H54 (cell line): ENCODE data around the gene LRFN3.
A peak's percentile ranks its signal among the peaks of the same experiment; 100 is the strongest.

ENCODE experiments used
- DNase-seq: peaks from one replicate; pipeline ENCODE4 v3.0.0; 2011; ENCODE audit warnings: low spot score, mixed read lengths; ENCODE audit not compliant: insufficient read length
- FAIRE-seq: peaks from 3 replicates; lab custom pipeline; 2011; peaks lifted over from hg19 to GRCh38; lab: Jason Lieb, UNC
- POLR2A ChIP-seq: IDR thresholded peaks from 2 replicates; pipeline ENCODE4 v1.6.1; 2011; ENCODE audit warnings: low read depth, mild to moderate bottlenecking, low read length

The LRFN3 gene

DNA sequence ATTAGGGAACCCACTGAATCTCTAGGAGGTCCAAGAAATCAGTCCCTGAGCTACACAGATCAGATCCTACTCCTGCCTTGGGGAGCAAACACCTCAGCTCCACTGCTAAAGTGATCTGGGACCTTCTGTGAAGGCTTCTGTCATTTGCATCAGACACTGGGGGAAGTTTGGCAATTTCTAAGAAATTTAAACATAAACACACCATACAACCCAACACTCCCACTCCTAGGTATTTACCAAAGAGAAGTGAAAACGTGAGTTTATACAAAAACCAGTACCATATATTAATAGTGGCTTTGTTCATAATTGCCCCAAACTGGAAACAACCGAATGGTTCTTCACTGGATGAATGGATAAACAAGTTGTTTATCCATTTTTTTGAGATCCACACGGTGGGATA lies 20.7 kb upstream of the LRFN3 start:
- DNase-seq, result no peak

DNA sequence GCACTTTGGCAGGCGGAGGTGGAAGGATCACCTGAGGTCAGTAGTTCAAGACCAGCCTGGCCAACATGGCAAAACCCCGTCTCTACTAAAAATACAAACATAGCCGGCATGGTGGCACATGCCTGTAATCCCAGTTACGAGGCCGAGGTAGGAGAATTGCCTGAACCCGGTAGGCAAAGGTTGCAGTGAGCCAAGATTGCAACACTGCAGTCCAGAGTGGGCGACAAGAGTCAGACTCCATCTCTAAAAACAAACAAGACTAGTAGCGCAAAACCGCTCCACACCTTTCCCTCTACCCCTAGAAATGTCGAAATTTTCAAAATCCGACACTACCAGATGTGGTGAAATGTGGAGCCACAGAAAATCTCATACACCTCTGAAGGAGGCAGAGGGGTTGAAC lies 16.9 kb upstream of the LRFN3 start:
- TF ChIP-seq POLR2A, result no peak
- FAIRE-seq (no peak), DNase-seq (no peak)

More for the DNA sequence above, 20.7 kb upstream of the LRFN3 start:
- FAIRE-seq, result no peak
- TF ChIP-seq POLR2A, result no peak

GRCh38 chr19:35921012-35921411 lies 15.2 kb upstream of the LRFN3 start:
- no peak for DNase-seq
- FAIRE-seq, result no peak
- TF ChIP-seq POLR2A, result no peak

DNA sequence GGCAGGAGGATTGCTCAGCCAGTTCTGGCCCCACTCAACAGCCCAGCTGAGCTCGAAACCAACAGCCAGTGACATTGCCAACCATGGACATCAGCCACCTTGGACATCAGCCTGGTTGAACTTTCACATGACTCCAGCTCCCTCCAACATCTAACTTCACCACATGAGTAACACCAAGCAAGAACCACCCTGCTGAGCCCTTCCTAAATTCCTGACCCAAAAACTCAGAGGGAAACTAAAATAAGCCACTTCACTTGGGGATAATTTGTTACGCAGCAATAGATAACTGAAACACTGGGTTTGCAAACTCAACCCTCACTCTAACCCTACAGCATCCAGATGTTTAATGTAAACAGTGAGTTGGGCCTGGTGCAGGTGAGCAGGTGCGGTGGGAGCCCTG lies 10.7 kb upstream of the LRFN3 start:
- no peak for FAIRE-seq
- no peak for DNase-seq
- no peak for TF ChIP-seq POLR2A

GRCh38 chr19:35928507-35928906 lies 7.7 kb upstream of the LRFN3 start:
- FAIRE-seq (no peak), DNase-seq (no peak)
- TF ChIP-seq POLR2A, result no peak

- no peak for FAIRE-seq
These were observed 6.3 kb upstream of the LRFN3 start for GRCh38 chr19:35929876-35930275.

GRCh38 chr19:35931161-35931873 lies 4.9 kb upstream of the LRFN3 start:
- TF ChIP-seq POLR2A, result peak; percentile 99
- DNase-seq (peak; percentile 99), FAIRE-seq (peak; percentile 92)

More at GRCh38 chr19:35929876-35930275, 6.3 kb upstream of the LRFN3 start:
- no peak for TF ChIP-seq POLR2A
- DNase-seq, result no peak

DNA sequence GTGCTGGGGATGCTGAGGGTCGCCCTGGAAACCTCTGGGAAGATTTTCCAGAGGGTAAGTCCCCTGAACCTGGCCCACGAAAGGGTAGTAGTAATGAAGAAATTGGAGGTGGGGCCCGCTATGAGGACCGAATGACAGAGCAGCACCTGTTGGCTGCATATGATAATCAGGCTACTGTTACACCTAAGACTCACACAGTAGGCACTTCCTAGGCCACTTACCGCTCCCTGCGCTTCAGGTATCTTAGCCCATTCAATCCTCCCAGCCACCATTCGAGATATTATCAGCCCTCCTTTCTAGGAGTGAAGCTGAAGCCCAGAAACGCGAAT lies 4.3 kb upstream of the LRFN3 start:
- no peak for FAIRE-seq
- no peak for TF ChIP-seq POLR2A

GRCh38 chr19:35932291-35932936 lies 3.8 kb upstream of the LRFN3 start:
- DNase-seq, result no peak
- TF ChIP-seq POLR2A, result no peak
- FAIRE-seq, result no peak

More for the DNA sequence above, 4.3 kb upstream of the LRFN3 start:
- no peak for DNase-seq

GRCh38 chr19:35936738-35937268 lies 629 bp downstream of the LRFN3 start:
- no peak for DNase-seq
- no peak for FAIRE-seq
- no peak for TF ChIP-seq POLR2A

- TF ChIP-seq POLR2A, result no peak
- DNase-seq (no peak), FAIRE-seq (no peak)
These were observed 1.4 kb downstream of the LRFN3 start for GRCh38 chr19:35937345-35938281.

GRCh38 chr19:35938282-35939224 lies 2.4 kb downstream of the LRFN3 start:
- no peak for FAIRE-seq
- TF ChIP-seq POLR2A, result no peak
- no peak for DNase-seq
